HG03442 (cell line): Measurements from ENCODE around the gene UGT1A8.

Experiments
- ATAC-seq: cut with Tn5 transposase; IDR thresholded peaks from one replicate; pipeline ENCODE4 v1.9.1; 2021; ENCODE audit warnings: mild to moderate bottlenecking, moderate library complexity; ENCODE audit not compliant: unreplicated experiment

Gene UGT1A8

DNA sequence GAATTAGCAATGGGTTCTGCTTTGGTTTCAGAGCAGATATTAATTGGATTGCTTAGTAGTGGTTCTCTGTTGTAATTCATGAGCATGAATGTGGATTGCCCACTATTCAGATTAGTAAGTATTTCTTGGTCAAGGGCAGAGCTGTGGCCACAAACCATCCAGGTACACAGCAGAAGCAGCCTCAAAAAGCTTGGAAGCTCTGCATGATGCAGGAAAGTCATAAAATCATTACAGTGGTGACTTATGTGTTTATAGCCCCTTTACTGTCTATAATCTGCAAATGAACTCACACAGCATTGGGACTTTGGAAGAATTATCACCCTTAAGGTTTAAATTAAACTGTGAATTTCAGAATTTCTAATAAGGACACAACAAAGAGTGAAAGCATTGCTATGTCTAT lies 140.7 kb downstream of the UGT1A8 start:
- no peak for ATAC-seq

DNA sequence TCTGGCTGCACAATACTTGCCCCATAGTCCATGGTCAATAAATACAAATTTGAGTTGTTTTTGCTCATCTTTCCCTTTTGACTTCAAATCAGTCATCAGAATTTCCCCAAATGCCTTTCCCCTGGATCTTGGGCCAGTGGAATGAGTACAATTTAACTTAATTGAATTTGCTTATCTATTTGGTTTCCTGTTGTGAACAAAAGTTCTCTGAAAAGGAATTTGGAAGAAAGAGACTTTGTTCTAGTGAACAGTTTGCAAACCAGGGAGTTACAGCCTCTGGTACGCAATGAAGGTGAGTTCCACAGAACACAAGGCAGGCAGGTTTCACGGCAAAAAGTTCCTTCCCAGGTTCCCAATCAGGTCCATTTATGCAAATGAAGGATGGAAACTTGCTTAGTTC lies 141.4 kb downstream of the UGT1A8 start:
- ATAC-seq, result no peak

DNA sequence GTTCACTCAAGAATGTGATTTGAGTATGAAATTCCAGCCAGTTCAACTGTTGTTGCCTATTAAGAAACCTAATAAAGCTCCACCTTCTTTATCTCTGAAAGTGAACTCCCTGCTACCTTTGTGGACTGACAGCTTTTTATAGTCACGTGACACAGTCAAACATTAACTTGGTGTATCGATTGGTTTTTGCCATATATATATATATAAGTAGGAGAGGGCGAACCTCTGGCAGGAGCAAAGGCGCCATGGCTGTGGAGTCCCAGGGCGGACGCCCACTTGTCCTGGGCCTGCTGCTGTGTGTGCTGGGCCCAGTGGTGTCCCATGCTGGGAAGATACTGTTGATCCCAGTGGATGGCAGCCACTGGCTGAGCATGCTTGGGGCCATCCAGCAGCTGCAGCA lies 142.6 kb downstream of the UGT1A8 start, which contains the start of gene UGT1A1:
Gene UGT1A1 (plus strand): TSS at position 228 of the 400 bp plus-strand sequence. CDS start 18 bp downstream, at position 246.
- no peak for ATAC-seq

DNA sequence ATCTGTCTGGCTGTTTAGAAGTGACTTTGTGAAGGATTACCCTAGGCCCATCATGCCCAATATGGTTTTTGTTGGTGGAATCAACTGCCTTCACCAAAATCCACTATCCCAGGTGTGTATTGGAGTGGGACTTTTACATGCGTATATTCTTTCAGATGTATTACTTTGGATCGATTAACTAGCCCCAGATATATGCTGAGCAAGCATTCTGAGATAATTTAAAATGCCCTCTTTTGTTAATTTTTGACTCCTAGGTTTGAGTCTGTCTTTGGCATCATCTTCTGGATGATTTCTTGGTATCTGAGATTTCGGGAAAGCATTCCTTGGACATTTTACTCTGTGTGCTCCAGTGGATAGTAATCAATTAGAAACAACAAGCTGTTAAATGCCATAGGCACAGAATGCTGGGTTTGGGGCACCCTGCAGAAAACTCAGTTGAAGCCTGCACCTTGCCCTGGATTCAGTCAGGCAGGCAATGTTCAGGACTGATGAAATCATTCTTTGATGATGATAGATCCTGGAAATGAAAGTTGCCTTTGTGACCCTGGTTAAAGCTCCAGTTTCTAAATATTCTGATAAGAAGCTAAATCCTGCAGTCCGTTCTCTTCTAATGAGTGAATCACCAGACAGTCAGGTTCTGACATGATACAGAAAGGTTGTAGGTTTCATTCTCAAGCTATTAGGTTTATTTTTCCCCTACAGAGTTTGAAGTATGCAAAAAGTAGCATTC lies 143.8 kb downstream of the UGT1A8 start:
- no peak for ATAC-seq

DNA sequence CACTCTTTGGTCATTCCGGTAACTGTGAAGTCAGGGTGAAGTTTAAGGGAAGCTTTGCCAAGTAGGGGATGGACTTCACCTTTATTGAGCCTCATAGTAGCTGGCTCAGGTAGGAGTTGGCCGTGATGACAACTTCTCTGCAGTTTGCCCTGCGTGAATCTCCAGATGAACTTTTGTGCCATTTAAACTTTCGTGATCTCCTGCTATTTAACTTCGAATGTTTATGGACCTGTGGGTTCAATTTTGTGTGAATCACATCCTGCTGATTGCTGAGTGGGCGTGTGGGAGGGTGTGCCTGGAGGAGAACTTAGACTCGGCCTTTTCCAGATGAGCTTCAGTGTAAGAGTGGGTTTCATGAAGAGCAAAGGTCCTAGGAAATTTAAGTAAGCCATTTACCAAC lies 146.8 kb downstream of the UGT1A8 start:
- no peak for ATAC-seq

DNA sequence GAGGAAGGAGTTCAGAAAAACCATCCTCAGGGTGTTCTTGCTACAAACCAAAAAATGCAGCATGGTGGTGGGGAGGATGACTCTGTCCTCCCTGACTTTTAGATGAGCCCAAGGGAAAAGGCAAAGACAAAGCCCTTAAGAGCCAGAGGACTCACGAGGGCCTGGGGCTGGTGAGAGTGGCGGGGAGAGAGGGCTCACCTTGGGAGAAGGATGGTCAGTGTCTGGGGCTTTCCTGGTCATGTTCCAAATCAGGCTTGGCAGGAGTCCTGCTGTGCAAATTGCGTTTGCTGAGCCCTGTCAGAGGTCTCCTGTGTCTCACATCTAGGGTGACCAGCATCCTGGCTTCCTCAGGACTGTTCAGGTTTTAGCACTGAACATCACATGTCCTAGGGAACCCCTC lies 147.3 kb downstream of the UGT1A8 start:
- ATAC-seq, result no peak

DNA sequence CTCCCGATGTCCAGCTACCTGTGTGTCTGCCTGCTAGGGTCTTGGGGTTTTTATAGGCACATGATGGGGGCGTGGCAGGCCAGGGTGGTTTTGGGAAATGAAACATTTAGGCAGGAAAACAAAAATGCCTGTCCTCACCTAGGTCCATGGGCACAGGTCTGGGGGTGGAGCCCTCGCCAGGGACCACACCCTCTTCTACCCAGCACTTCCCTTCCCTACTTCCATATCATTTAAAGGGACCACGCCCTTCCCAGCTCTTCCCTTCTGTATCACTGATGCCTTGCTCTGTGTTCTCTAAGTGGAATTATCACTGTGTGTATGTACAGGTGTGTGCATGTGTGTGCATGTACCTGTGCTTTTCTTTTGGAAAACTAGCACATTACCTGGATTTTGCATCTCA lies 149.0 kb downstream of the UGT1A8 start:
- ATAC-seq, result no peak

DNA sequence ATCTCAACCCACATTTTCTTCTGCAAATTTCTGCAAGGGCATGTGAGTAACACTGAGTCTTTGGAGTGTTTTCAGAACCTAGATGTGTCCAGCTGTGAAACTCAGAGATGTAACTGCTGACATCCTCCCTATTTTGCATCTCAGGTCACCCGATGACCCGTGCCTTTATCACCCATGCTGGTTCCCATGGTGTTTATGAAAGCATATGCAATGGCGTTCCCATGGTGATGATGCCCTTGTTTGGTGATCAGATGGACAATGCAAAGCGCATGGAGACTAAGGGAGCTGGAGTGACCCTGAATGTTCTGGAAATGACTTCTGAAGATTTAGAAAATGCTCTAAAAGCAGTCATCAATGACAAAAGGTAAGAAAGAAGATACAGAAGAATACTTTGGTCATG lies 150.6 kb downstream of the UGT1A8 start:
- no peak for ATAC-seq

DNA sequence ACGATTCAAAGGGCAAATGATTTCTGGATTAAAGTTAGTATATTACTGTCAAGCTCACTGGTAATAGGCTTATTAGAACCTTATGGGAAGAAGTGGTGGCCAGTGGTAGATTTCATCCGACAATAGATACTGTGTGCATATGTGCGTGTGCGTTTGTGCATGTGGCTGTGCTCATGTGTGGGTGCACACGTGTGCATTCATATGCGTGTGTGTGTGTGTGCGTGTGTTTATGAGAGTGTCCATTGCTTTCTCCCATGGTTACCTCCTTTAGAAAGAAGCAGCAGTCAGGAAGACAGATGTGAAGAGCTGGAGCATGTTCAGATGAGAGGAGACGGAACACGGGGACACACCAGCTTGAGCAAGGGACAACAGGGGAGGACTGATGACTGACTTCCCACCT lies 151.8 kb downstream of the UGT1A8 start:
- ATAC-seq, result no peak

DNA sequence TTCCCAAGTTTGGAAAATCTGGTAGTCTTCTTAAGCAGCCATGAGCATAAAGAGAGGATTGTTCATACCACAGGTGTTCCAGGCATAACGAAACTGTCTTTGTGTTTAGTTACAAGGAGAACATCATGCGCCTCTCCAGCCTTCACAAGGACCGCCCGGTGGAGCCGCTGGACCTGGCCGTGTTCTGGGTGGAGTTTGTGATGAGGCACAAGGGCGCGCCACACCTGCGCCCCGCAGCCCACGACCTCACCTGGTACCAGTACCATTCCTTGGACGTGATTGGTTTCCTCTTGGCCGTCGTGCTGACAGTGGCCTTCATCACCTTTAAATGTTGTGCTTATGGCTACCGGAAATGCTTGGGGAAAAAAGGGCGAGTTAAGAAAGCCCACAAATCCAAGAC lies 154.7 kb downstream of the UGT1A8 start:
- ATAC-seq, result no peak

DNA sequence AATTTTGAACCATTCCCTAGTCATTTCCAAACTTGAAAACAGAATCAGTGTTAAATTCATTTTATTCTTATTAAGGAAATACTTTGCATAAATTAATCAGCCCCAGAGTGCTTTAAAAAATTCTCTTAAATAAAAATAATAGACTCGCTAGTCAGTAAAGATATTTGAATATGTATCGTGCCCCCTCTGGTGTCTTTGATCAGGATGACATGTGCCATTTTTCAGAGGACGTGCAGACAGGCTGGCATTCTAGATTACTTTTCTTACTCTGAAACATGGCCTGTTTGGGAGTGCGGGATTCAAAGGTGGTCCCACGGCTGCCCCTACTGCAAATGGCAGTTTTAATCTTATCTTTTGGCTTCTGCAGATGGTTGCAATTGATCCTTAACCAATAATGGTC lies 155.2 kb downstream of the UGT1A8 start:
- ATAC-seq, result no peak

DNA sequence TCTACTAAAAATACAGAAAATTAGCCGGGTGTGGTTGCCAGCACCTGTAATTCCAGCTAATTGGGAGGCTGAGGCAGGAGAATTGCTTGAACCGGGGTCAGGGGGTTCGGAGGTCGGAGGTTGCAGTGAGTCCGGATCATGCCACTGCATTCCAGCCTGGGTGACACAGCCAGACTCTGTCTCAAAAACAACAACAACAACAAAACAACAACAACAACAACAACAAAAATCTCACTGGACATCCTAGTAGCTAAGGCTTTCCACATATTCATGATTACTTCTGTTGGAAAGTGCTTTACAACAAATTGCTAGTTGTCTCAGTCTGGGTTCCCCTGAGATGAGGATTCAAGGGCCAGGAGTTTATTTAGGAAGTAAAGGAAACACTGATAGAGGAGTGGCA lies 156.4 kb downstream of the UGT1A8 start:
- no peak for ATAC-seq

DNA sequence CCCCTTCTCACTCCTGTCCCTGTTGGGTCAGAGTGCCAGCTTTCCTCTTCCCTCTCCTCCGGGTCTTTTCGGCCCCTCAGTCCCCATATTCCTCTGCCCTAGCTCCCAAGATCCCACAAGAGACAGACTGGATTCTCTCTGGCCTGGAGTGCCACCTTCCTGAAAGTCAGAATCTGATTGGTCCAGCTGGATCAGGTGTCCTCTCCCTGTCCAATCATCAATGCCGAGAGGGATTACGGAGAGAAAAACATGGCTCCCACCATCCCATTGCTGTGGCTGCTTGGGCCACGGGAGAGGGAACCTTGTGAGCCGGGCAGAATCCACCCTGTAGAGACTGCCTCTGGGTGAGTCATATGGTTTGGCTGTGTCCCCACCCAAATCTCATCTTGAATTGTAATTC lies 158.0 kb downstream of the UGT1A8 start:
- no peak for ATAC-seq

DNA sequence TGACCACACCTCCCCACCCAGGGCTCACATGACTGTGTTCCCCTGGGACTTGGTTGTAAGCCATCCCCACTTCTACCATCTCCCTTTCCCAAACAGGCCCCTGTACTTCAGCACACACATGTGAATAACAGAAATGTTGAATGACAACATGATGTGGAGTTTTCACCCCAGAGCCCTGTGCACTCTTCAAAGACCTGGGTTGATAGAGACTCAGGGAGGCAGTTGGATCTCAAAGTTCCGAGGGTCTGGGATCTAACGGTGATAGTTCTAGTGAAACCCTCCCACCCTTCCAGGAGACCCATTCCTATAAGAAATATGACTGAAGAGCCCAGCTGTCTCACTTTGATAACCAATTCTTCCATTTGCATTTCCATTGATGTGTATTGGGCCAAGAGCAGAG lies 160.6 kb downstream of the UGT1A8 start, which contains the start of gene MROH2A:
Gene MROH2A (plus strand): TSS at position 301 of the 400 bp plus-strand sequence. CDS start 1,029 bp downstream, outside the sequence.
- ATAC-seq, result no peak

DNA sequence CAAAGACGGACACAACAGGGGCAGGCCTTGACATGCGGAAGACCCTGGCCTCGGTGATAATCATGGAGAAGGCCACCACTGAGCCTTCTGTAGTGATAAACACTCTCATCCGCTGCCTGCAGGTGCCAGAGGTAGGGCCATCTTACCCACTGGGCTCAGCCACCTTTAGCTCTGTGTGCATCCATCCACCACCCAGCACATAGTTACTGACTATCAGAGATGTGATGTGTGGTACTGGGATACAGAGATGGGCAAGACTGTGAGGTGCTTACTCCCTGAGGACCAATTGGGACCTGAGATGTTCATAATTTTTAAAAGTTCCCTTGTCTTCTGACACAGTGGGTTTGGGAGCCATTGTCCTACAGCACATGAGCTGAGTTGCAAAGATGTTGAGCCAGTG lies 162.3 kb downstream of the UGT1A8 start:
- no peak for ATAC-seq

DNA sequence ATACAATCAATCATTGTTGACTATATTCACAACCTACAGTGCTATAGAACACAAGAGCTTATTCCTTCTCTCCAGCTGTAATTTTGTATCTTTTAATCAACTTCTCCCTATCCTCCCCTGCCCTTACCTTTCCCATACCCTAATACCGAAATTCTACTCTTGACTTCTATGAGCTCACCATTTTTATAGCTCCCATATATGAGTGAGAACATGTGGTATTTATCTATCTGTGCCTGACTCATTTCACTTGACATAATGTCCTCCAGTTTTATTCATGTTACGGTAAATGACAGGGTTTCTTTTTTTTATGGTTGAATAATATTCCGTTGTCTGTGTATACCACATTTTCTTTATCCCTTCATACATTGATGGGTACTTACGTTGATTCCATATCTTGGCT lies 163.3 kb downstream of the UGT1A8 start:
- ATAC-seq, result no peak

DNA sequence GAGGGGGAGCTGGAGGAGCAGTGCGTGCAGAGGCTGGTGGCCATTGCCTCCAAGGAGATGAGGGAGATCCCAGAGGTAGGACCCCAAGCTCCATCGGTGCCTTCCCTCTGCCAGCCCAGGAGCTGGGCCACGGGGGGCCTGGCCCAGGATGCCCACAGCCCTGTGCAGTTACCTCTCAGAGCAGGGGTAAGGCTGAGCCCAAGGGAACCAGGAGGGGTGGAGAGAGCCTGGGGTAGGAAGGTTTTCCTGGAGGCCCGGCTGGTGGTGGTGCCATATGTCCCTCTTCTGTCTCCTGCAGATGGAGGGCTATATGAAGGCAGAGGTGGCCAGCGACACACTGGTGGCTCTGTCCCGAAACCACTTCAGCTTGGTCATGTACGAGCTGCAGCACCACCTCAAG lies 172.1 kb downstream of the UGT1A8 start:
- ATAC-seq, result no peak

DNA sequence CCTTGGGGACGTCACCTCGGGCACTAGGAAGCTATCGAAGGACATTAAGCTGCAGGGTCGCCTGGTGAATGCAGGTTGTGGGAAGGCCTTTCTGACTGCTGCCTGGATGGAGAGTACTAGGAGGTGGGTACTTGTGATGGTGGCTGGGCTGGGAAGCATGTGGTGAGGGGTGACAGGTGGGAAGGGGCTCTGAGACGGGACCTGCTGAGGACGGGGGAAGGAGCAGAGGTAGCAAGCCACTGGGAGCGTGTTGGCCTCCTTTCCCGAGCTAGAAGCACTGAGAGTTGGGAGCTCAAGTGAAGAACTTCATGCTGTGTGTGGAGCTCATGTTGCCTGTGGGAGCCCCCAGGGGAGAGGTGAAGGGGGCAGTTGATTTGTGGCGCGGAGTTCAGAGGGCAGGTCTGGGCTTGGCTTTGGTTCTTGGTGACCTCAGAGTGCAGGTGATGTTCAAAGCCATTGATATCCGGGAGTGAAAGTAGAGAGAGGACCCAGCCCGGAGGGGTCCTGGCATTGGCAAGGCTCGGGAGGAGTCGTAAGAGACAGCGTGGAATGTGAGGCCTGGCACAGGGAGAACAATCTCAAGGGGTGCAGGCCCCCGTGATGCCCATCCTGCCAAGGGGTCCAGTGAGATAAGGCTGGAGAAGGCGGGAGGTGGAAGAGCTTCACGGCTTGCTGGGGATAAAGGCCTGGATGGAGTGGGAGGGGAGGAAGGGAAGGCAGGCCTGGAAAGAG lies 173.9 kb downstream of the UGT1A8 start:
- ATAC-seq, result no peak

DNA sequence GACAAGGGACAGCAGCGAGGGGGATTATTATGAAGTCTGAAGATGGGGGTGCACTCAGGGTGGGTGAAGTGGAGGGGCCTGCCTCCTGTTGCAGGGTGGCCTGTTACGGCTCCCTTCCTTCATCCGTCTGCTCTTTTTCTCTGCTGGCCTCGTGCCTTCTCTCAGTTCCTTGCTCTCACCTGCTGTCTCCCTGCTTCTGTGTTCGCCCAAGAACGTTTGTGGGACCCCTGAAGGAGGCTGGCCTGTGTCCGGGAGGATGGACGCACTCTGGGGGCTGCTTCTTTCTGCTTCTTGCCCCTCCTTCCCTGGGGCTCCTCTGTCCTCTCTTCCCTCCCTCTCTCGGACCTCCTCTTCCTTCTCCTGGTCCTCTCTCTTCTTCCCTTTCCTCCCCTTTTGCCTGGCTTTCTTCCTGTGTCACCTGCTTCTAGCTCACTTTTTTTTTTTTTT lies 174.5 kb downstream of the UGT1A8 start:
- ATAC-seq, result no peak

DNA sequence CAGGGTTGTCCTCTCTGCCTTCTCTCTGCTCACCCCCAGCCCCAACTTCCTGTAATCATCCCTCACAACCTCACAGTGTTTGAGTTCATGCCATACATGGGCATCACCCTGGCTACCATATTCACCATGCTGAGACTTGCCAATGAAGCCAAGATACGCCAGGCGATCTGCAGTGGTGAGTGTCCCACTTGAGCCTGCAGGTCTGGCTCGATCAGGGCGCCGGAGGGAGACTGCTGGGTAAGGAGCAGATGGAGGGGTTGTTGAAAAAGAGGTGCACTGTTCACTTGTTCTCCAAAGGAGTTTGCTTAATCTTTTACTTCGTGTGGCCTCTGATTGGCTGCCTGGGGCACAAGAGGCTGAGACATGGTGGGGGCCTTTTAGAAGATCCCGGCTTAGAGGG lies 175.3 kb downstream of the UGT1A8 start:
- ATAC-seq, result no peak

DNA sequence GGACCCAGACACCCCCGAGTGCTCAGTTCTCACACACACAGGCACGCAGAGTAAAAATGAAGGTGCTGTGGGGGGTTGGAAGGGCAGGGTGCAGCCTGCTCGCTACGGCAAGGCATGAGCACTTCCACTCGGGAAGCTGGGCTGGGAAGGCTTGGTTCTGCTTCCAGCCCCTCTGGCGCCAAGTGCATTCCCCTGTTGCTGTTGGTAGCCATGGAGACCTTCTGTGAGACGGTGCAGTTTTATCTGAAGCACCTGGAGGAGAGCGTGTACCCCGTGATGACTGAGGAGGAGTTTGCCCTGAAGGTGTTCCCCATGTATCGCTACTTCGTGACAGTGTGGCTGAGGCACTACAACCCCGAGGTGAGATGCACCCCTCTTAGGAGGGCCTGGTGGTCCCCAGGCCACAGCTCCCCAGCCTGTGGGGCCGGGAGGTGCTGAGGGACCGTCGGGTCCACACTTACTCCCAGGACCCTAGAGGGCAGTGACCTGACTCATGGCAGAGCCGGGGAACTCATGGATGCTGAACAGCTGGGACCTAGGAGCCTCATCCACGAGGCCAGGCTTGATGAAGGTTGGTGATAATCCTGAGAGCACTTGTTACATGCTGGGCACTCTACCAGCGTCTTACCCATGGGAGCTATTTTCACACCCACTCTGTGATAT lies 176.2 kb downstream of the UGT1A8 start:
- ATAC-seq, result no peak
